Spleen (tissue), 11 donors: ENCODE measurements around the gene METTL24. TPM values are rescaled to one million over a fixed set of nuclear protein-coding genes. Genes with fewer than 3 reads are reported as not detected.

Experiments used
- DNase-seq: peaks from one replicate; pipeline ENCODE4 v3.0.0-alpha.2; 2020
- H3K27ac ChIP-seq, 8 donors: fragments of 200-600 bp; sonication (generic) in 7 of 8; 1 replicate in 4 of 8; 2 replicates in 4 of 8; pipeline versions ENCODE4 v1.5.0 to v1.8.0; 2016 to 2021; ENCODE audit warnings: inconsistent platforms in 4 of 8, mild to moderate bottlenecking in 4 of 8, moderate library complexity in 1 of 8
- H3K27me3 ChIP-seq, 7 donors: fragments of 200-600 bp; sonication (generic) in 6 of 7; replicated peaks in 1 of 7; 1 replicate in 4 of 7; 2 replicates in 3 of 7; pipeline versions ENCODE4 v1.5.0 to v1.8.0; 2016 to 2021; ENCODE audit warnings: inconsistent platforms in 3 of 7, mild to moderate bottlenecking in 1 of 7
- H3K36me3 ChIP-seq, 6 donors: fragments of 200-600 bp; sonication (generic) in 5 of 6; 1 replicate in 4 of 6; 2 replicates in 2 of 6; pipeline versions ENCODE4 v1.5.0 to v1.8.0; 2016 to 2021; ENCODE audit warnings: inconsistent platforms in 2 of 6
- H3K4me1 ChIP-seq, 6 donors: fragments of 200-600 bp; sonication (generic) in 5 of 6; 1 replicate in 3 of 6; 2 replicates in 3 of 6; pipeline versions ENCODE4 v1.5.0 to v1.8.0; 2016 to 2021; ENCODE audit warnings: inconsistent platforms in 3 of 6
- H3K4me3 ChIP-seq, 8 donors: fragments of 200-600 bp; sonication (generic) in 7 of 8; 1 replicate in 4 of 8; 2 replicates in 4 of 8; pipeline versions ENCODE4 v1.5.0 to v1.8.0; 2016 to 2021; ENCODE audit warnings: inconsistent platforms in 4 of 8, mild to moderate bottlenecking in 4 of 8, moderate library complexity in 2 of 8
- H3K9me3 ChIP-seq, 8 donors: fragments of 200-600 bp; sonication (generic) in 7 of 8; 1 replicate in 4 of 8; 2 replicates in 4 of 8; pipeline versions ENCODE4 v1.5.0 to v1.8.0; 2016 to 2021; ENCODE audit warnings: inconsistent platforms in 4 of 8
- POLR2A ChIP-seq, 3 donors: fragments of 450-650 bp; IDR thresholded peaks; one replicate each; pipeline ENCODE4 v1.5.1; 2017; ENCODE audit warnings: antibody characterized with exemption in 3 of 3, mild to moderate bottlenecking in 1 of 3
- POLR2AphosphoS5 ChIP-seq, 3 donors: sonication (generic); formaldehyde crosslinking; IDR thresholded peaks; one replicate each; pipeline ENCODE4 v1.5.1; 2017; ENCODE audit warnings: antibody characterized with exemption in 3 of 3
- WGBS, 5 donors: extraction: QIAGEN DNeasy Blood & Tissue Kit in 3 of 5; methylation state at CpG; one replicate each; pipeline versions ENCODE4 v1.1.5 to v1.1.7; 2013 to 2018; 5-methylcytosine and 5-hydroxymethylcytosine counted together
- intact Hi-C: fragments of 100-400 bp; cut with DNase I; formaldehyde crosslinking; loops from one replicate; pipeline ENCODE4 v1.15.0; 2023; ENCODE audit warnings: low total_unique reads
- polyA plus RNA-seq, 3 donors: library from polyadenylated mRNA; stranded (reverse); fragments of 200-250 nt; gene quantifications; one replicate each; pipeline ENCODE4 v1.2.1, GENCODE V29; 2013
- total RNA-seq, 7 donors: library from RNA; depleted of rRNA in 3 of 7; stranded (reverse); fragments of >200 nt in 3 of 7; fragmentation: NEBNext Ultra II Directional in 4 of 7; extraction: Animal tissue kit (Norgen Biotek cat#: 25700) in 4 of 7; gene quantifications; one replicate each; pipeline versions ENCODE4 v1.1.0 to v1.2.1, GENCODE V29; 2016 to 2021
- TF ChIP-seq, protein P1 (sequence below), 11 experiments: fragments of 200-600 bp in 7 of 11; fragments of 450-650 bp in 4 of 11; sonication (generic) in 4 of 11; IDR thresholded peaks in 8 of 11; conservative IDR thresholded peaks in 3 of 11; 1 replicate in 7 of 11; 2 replicates in 4 of 11; pipeline versions ENCODE4 v1.4.0 to v1.8.0; 2016 to 2021; ENCODE audit warnings: antibody characterized with exemption in 11 of 11, inconsistent platforms in 4 of 11, mild to moderate bottlenecking in 1 of 11
- donor health status: healthy with polysubstance abuse.
- donor health status: DM: no; HTN: no; CAD: no; lungs with moderate emphysema.
- donor health status: DM: no; HTN: no; CAD: no.
- donor health status: Bipolar disorder and iron deficiency.
- donor health status: healthy.
- donor health status: DM: no; HTN: no; CAD: no.
- donor health status: DM: yes; HTN: yes; CAD: no.

METTL24 gene
- total and polyA plus RNA-seq, 10 donors: 0.67 to 1.2 (median 0.98) TPM; not detected in 5

DNA sequence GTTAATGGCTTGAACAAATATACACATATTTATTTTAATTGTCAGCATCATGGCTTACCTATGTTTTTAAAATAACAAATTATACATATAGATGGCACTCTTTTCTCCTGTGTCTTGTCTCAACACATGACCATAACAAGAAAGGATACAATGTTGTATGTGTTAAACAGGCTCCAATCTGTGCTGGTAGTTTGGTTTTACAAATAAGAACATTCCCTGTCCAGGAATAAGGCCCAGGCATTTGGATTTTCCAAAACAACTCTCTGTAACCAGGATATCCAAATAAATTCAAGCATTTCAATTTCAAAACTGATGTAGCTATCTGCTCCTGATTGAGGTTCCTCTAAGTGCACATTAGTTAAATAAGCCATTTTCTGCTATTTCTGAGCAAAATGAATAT is 17.1 kb downstream of the METTL24 start:
- no peak for DNase-seq
- Histone ChIP-seq H3K27me3 (no peaks in the 10 kb centered on the region), H3K9me3 (no peaks in the 10 kb centered on the region), H3K36me3 (no peaks in the 10 kb centered on the region), H3K27ac (no peak overlapping the region), H3K4me3 (no peak overlapping the region), H3K4me1 (no peaks in the 10 kb centered on the region)
- TF ChIP-seq, protein P1, sequence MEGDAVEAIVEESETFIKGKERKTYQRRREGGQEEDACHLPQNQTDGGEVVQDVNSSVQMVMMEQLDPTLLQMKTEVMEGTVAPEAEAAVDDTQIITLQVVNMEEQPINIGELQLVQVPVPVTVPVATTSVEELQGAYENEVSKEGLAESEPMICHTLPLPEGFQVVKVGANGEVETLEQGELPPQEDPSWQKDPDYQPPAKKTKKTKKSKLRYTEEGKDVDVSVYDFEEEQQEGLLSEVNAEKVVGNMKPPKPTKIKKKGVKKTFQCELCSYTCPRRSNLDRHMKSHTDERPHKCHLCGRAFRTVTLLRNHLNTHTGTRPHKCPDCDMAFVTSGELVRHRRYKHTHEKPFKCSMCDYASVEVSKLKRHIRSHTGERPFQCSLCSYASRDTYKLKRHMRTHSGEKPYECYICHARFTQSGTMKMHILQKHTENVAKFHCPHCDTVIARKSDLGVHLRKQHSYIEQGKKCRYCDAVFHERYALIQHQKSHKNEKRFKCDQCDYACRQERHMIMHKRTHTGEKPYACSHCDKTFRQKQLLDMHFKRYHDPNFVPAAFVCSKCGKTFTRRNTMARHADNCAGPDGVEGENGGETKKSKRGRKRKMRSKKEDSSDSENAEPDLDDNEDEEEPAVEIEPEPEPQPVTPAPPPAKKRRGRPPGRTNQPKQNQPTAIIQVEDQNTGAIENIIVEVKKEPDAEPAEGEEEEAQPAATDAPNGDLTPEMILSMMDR (IDR thresholded peaks at IDR 0.05 in 8 of 11, conservative IDR thresholded peaks at IDR 0.05 in 3 of 11): no peak
- TF ChIP-seq POLR2AphosphoS5 (IDR thresholded peaks at IDR 0.05) (no peak), POLR2A (IDR thresholded peaks at IDR 0.05) (no peak)
- intact Hi-C loops: no loop called here

DNA sequence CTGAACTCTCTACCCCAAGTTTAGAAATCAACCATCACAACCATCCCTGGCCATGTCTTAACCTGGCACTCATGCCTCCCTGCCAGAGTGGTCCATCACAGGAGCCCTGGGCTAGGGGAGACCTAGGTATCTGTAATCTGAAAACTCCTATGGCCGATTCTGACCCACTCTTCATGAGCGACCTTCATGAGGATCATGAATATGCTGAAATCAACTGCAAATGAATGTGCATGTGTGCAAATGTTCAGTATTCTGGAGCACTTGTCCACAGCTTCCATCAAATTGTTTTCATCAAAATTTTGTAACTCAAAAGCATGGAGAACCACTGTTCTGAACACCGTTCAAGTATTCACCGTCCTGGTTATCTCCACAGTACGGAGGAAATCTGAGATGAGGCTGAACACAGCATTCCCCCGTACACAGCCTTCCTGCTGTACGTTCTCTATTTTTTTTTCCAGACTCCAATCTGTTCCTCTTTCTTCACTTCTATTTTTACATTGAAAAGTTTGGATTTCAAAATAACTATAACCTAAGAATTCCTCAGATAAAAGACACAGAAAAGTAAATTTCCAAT is 17.7 kb downstream of the METTL24 start:
- no peak overlapping the region for H3K4me3 ChIP-seq

DNA sequence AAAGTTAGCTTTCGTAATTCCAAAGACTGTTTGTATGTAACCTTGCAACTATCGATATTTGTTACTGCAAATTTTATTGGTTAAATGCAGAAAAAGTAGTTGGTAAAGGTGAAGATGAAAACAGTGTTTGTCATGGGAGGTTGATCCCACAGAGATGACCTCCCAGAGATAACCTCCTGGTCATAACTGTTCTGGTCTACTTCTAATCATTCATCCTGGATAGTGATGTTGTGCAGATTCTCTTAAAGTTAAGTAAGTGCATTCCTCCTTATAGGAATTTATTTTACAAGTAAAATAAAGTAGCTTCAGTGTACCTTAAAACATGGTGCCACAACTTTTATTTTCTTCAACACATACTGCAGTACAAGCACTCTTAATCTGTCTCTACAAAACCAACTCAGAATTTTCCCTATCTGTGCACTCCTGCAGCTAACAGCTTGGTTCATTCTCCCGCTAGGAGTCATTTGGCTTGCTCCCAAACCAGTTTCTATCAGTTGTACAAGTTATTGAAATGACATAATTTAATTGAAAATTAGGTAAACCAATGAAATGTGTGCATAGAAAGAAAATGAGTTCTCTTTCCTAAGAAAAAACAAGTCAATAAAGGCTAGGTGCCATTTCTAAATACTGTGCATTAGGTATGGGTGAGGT is 19.2 kb downstream of the METTL24 start:
- Histone ChIP-seq H3K27me3 (no peaks in the 10 kb centered on the region), H3K4me1 (no peaks in the 10 kb centered on the region), H3K27ac (no peak overlapping the region), H3K9me3 (no peaks in the 10 kb centered on the region), H3K4me3 (no peak overlapping the region), H3K36me3 (no peaks in the 10 kb centered on the region)
- intact Hi-C loops: no loop called here
- no peak for DNase-seq
- TF ChIP-seq, protein P1 (IDR thresholded peaks at IDR 0.05 in 8 of 11, conservative IDR thresholded peaks at IDR 0.05 in 3 of 11): no peak
- TF ChIP-seq POLR2AphosphoS5 (IDR thresholded peaks at IDR 0.05) (no peak), POLR2A (IDR thresholded peaks at IDR 0.05) (no peak)
- WGBS, 5 donors: 86 to 95% (median 93%) methylated on average over 3 of the region's 3 CpGs

More for the DNA sequence above, 17.7 kb downstream of the METTL24 start:
- Histone ChIP-seq H3K27me3 (no peaks in the 10 kb centered on the region), H3K4me1 (no peaks in the 10 kb centered on the region), H3K36me3 (no peaks in the 10 kb centered on the region), H3K9me3 (no peaks in the 10 kb centered on the region), H3K27ac (no peak overlapping the region)
- TF ChIP-seq POLR2AphosphoS5 (IDR thresholded peaks at IDR 0.05): no peak
- TF ChIP-seq POLR2A (IDR thresholded peaks at IDR 0.05): no peak
- TF ChIP-seq, protein P1 (IDR thresholded peaks at IDR 0.05 in 8 of 11, conservative IDR thresholded peaks at IDR 0.05 in 3 of 11): no peak
- no peak for DNase-seq
- intact Hi-C loops: no loop called here
- 50 to 72% (median 65%) methylated on average over 7 of the region's 7 CpGs for WGBS, 5 donors

DNA sequence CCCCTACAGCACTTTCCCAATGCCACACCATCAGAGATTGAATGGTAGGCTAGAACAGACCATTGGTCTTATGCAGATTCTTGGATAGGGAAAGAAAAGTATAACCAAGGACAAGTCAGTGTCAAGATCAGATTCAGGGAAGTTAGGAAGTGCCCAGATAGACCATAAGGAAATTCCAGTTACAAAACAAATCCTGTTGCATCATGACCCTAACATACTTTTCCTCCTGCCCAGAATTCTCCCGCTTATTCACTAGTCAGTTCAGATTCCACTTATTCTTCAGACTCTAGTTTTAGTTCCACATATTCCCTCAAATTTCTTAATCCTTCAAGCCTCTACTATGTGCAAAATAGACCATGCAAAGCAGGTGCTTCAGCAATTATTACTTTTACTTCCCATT is 20.7 kb downstream of the METTL24 start:
- H3K27ac ChIP-seq: no peak overlapping the region
- no peak overlapping the region for H3K4me3 ChIP-seq
- intact Hi-C loops: no loop called here
- H3K9me3 ChIP-seq: no peaks in the 10 kb centered on the region
- TF ChIP-seq, protein P1 (IDR thresholded peaks at IDR 0.05 in 8 of 11, conservative IDR thresholded peaks at IDR 0.05 in 3 of 11): no peak
- TF ChIP-seq POLR2A (IDR thresholded peaks at IDR 0.05) (no peak), POLR2AphosphoS5 (IDR thresholded peaks at IDR 0.05) (no peak)
- WGBS, 5 donors: 36 to 81% (median 52%) methylated on average over 1 of the region's 1 CpG
- H3K4me1 ChIP-seq: no peaks in the 10 kb centered on the region
- no peak for DNase-seq
- H3K36me3 ChIP-seq: no peaks in the 10 kb centered on the region
- no peaks in the 10 kb centered on the region for H3K27me3 ChIP-seq
